ENCODE measurements around the gene AKAP10.

- TF ChIP-seq CTCF (IDR thresholded peaks at IDR 0.05) (no peak), POLR2AphosphoS5 (IDR thresholded peaks at IDR 0.05) (no peak), POLR2A (IDR thresholded peaks at IDR 0.05) (no peak), EP300 (IDR thresholded peaks at IDR 0.05) (no peak)
Measured at GRCh38 chr17:19973156-19973555, 4.5 kb downstream of the AKAP10 start.

Data from suprapubic skin (tissue), 4 donors.